Vagina (tissue), 2 donors: ENCODE data around the gene CRYBG1.

Experiments used
- CTCF ChIP-seq, 3 experiments: fragments of 450-650 bp in 2 of 3; fragments of 200-600 bp in 1 of 3; sonication (generic) in 1 of 3; IDR thresholded peaks; one replicate each; pipeline ENCODE4 v1.5.1; 2017 to 2019; ENCODE audit warnings: antibody characterized with exemption in 3 of 3, mild to moderate bottlenecking in 2 of 3, moderate library complexity in 2 of 3
- POLR2A ChIP-seq, 2 donors: fragments of 450-650 bp; IDR thresholded peaks; one replicate each; pipeline ENCODE4 v1.6.1; 2017; ENCODE audit warnings: antibody characterized with exemption in 2 of 2, mild to moderate bottlenecking in 2 of 2, moderate library complexity in 2 of 2
- POLR2AphosphoS5 ChIP-seq, 2 donors: sonication (generic); formaldehyde crosslinking; IDR thresholded peaks; one replicate each; pipeline ENCODE4 v1.9.0; 2017; ENCODE audit warnings: antibody characterized with exemption in 2 of 2, mild to moderate bottlenecking in 2 of 2, low read depth in 1 of 2; ENCODE audit not compliant: insufficient read depth in 1 of 2

- TF ChIP-seq CTCF (IDR thresholded peaks at IDR 0.05) (no peak), POLR2A (IDR thresholded peaks at IDR 0.05) (no peak), POLR2AphosphoS5 (IDR thresholded peaks at IDR 0.05; ENCODE audit: insufficient read depth in 1 of 2, low read depth in 1 of 2) (no peak)
Measured at GRCh38 chr6:106387875-106388274, 27.4 kb downstream of the CRYBG1 start.
